ENCODE measurements around the gene KRT17.
"Not testable (repeated sequence)": the region's sequence is repeated elsewhere in the genome, so short reads cannot be mapped to it uniquely, and the experiment has no call there.

DNA sequence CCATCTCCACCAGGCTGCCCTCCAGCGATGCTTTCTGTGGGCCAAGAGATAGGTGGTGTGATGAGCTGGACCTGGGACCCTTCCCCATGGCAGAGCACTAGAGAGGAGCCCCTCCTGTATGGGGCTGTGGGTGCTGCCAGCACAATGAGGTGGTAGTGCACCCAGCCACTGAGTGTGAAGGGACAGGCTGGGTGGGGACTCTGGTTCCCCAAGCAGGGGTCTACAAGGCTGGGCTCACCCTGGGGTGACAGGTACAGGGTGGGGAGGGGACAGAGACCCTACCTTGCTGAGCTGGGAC lies 3.6 kb upstream of the KRT17 start:
- not testable (repeated sequence) for TF ChIP-seq CTCF (IDR thresholded peaks at IDR 0.05; ENCODE audit: poor library complexity); EZH2 (IDR thresholded peaks at IDR 0.05; ENCODE audit: borderline replicate concordance); EZH2phosphoT487 (IDR thresholded peaks at IDR 0.05; ENCODE audit: low read depth, severe bottlenecking, unreplicated experiment)

Measured in hepatocyte (in vitro differentiated cells).